ENCODE data around the gene RAB11FIP4. TPM values are rescaled to one million over a fixed set of nuclear protein-coding genes. Genes with fewer than 3 reads are reported as not detected.
A peak's percentile ranks its signal among the peaks of the same experiment; 100 is the strongest.

RAB11FIP4 gene
- total RNA-seq, 1 donor from 2014 or later, result 0.99 TPM

DNA sequence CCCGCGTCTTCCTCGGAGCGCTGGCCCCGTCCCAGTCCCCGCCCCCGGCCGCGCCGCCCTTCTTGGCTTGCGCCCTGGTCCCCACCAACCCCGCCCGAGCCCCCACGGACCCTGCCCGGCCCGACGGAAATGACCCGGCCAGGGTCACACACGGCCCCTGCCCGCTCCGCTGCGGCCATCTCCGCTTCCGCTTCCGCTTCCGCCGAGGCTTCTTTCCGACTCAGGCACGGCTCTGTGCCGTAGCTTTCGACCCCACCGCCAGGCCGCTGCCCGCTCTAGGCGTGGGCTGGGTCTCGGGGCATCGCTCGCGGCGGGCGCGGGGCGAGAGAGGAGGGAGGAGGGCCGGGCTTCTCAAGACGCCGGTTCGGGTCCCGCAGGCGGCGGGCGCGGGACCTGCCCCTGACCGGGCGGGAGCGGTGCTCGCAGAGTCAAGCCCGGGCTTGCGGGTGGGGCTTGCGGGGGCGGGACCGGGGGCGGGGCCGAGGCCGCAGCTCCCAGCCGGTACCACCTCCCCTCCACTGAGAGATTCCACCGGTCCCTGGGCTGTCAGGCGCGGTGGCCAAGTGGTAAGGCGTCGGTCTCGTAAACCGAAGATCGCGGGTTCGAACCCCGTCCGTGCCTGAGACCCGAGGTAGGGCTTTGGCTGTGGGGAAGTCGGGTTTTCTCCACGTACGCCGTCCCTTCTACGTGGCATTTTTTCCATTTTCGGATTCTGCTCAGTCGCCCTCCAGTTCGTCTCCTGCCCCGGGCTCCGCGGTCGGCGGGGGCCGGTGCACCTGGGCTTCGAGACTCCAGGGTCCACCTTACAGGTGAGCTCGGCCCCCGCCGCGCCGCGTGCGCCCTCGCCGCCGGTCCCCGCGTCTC is 158.3 kb downstream of the RAB11FIP4 start:
- Mint-ChIP-seq H3K27me3 (ENCODE audit: unreplicated experiment) (no peaks in the 10 kb centered on the region), H3K27ac (ENCODE audit: unreplicated experiment) (peak overlapping the region; percentile 85), H3K36me3 (ENCODE audit: unreplicated experiment) (no peaks in the 10 kb centered on the region), H3K4me3 (ENCODE audit: unreplicated experiment) (peak overlapping the region; percentile 83), H3K4me1 (ENCODE audit: unreplicated experiment) (peaks cover 12% of the 10 kb centered on the region), H3K9me3 (ENCODE audit: unreplicated experiment) (no peaks in the 10 kb centered on the region)
- peak; percentile 97 for DNase-seq (ENCODE audit: extremely low spot score, unreplicated experiment)
- TF ChIP-seq, protein P1, sequence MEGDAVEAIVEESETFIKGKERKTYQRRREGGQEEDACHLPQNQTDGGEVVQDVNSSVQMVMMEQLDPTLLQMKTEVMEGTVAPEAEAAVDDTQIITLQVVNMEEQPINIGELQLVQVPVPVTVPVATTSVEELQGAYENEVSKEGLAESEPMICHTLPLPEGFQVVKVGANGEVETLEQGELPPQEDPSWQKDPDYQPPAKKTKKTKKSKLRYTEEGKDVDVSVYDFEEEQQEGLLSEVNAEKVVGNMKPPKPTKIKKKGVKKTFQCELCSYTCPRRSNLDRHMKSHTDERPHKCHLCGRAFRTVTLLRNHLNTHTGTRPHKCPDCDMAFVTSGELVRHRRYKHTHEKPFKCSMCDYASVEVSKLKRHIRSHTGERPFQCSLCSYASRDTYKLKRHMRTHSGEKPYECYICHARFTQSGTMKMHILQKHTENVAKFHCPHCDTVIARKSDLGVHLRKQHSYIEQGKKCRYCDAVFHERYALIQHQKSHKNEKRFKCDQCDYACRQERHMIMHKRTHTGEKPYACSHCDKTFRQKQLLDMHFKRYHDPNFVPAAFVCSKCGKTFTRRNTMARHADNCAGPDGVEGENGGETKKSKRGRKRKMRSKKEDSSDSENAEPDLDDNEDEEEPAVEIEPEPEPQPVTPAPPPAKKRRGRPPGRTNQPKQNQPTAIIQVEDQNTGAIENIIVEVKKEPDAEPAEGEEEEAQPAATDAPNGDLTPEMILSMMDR (IDR thresholded peaks at IDR 0.05), result no peak

GRCh38 chr17:31550389-31551056 is 159.0 kb downstream of the RAB11FIP4 start:
- H3K9me3 Mint-ChIP-seq (ENCODE audit: unreplicated experiment), result no peaks in the 10 kb centered on the region
- no peak for DNase-seq (ENCODE audit: extremely low spot score, unreplicated experiment)
- no peaks in the 10 kb centered on the region for H3K36me3 Mint-ChIP-seq (ENCODE audit: unreplicated experiment)
- TF ChIP-seq, protein P1 (IDR thresholded peaks at IDR 0.05), result no peak
- peak overlapping the region; percentile 77 for H3K27ac Mint-ChIP-seq (ENCODE audit: unreplicated experiment)
- peaks cover 12% of the 10 kb centered on the region for H3K4me1 Mint-ChIP-seq (ENCODE audit: unreplicated experiment)
- no peaks in the 10 kb centered on the region for H3K27me3 Mint-ChIP-seq (ENCODE audit: unreplicated experiment)
- peak overlapping the region; percentile 79 for H3K4me3 Mint-ChIP-seq (ENCODE audit: unreplicated experiment)

GRCh38 chr17:31552568-31552967 is 161.1 kb downstream of the RAB11FIP4 start:
- TF ChIP-seq, protein P1 (IDR thresholded peaks at IDR 0.05), result no peak
- Mint-ChIP-seq H3K9me3 (ENCODE audit: unreplicated experiment) (no peaks in the 10 kb centered on the region), H3K27me3 (ENCODE audit: unreplicated experiment) (no peaks in the 10 kb centered on the region), H3K27ac (ENCODE audit: unreplicated experiment) (no peak overlapping the region), H3K4me1 (ENCODE audit: unreplicated experiment) (peaks cover 12% of the 10 kb centered on the region), H3K4me3 (ENCODE audit: unreplicated experiment) (no peak overlapping the region), H3K36me3 (ENCODE audit: unreplicated experiment) (no peaks in the 10 kb centered on the region)
- no peak for DNase-seq (ENCODE audit: extremely low spot score, unreplicated experiment)

- H3K4me1 Mint-ChIP-seq (ENCODE audit: unreplicated experiment), result peaks cover 16% of the 10 kb centered on the region
- H3K4me3 Mint-ChIP-seq (ENCODE audit: unreplicated experiment), result no peak overlapping the region
- H3K27ac Mint-ChIP-seq (ENCODE audit: unreplicated experiment), result no peak overlapping the region
- no peaks in the 10 kb centered on the region for H3K9me3 Mint-ChIP-seq (ENCODE audit: unreplicated experiment)
- TF ChIP-seq, protein P1 (IDR thresholded peaks at IDR 0.05), result no peak
- no peaks in the 10 kb centered on the region for H3K27me3 Mint-ChIP-seq (ENCODE audit: unreplicated experiment)
- H3K36me3 Mint-ChIP-seq (ENCODE audit: unreplicated experiment), result no peaks in the 10 kb centered on the region
- DNase-seq (ENCODE audit: extremely low spot score, unreplicated experiment), result no peak
Measured at GRCh38 chr17:31553506-31553905, 162.0 kb downstream of the RAB11FIP4 start.

GRCh38 chr17:31554930-31555329 is 163.5 kb downstream of the RAB11FIP4 start:
- H3K27ac Mint-ChIP-seq (ENCODE audit: unreplicated experiment), result no peak overlapping the region
- no peaks in the 10 kb centered on the region for H3K36me3 Mint-ChIP-seq (ENCODE audit: unreplicated experiment)
- no peaks in the 10 kb centered on the region for H3K9me3 Mint-ChIP-seq (ENCODE audit: unreplicated experiment)
- peaks cover 11% of the 10 kb centered on the region for H3K4me1 Mint-ChIP-seq (ENCODE audit: unreplicated experiment)
- no peaks in the 10 kb centered on the region for H3K27me3 Mint-ChIP-seq (ENCODE audit: unreplicated experiment)
- no peak for DNase-seq (ENCODE audit: extremely low spot score, unreplicated experiment)
- no peak overlapping the region for H3K4me3 Mint-ChIP-seq (ENCODE audit: unreplicated experiment)
- TF ChIP-seq, protein P1 (IDR thresholded peaks at IDR 0.05), result no peak

Measured in osteocyte (in vitro differentiated cells).